ENCODE measurements around the gene CSTA.

- TF ChIP-seq POLR2A (IDR thresholded peaks at IDR 0.05; ENCODE audit: low read depth, low read length) (no peak), TAF1 (IDR thresholded peaks at IDR 0.05; ENCODE audit: low read depth, low read length) (no peak), POLR2AphosphoS5 (IDR thresholded peaks at IDR 0.05; ENCODE audit: low read depth, low read length) (no peak), POU2F2 (IDR thresholded peaks at IDR 0.05; ENCODE audit: low read depth, low read length) (no peak), PAX5 (IDR thresholded peaks at IDR 0.05; ENCODE audit: insufficient read depth, low read length, severe bottlenecking) (no peak), SPI1 (IDR thresholded peaks at IDR 0.05; ENCODE audit: low read depth, low read length) (no peak)
Observed at GRCh38 chr3:122283796-122284445, 41.1 kb upstream of the CSTA start.

Data from GM12891 (cell line).